Osteoblast (primary cell): ENCODE data around the gene VIT. TPM values are rescaled to one million over a fixed set of nuclear protein-coding genes. Genes with fewer than 3 reads are reported as not detected.

ENCODE experiments used
- DNase-seq: peaks from one replicate; pipeline ENCODE4 v3.0.0; 2011; ENCODE audit warnings: low spot score, mixed read lengths; ENCODE audit not compliant: insufficient read length; ENCODE audit errors: missing footprints
- H2AFZ ChIP-seq: 2 replicates; pipeline ENCODE4 v1.6.0; 2011; ENCODE audit warnings: mild to moderate bottlenecking, low read length
- H3K27ac ChIP-seq: 2 replicates; pipeline ENCODE4 v1.5.1; 2011; ENCODE audit warnings: mild to moderate bottlenecking, low read depth, low read length, moderate library complexity
- H3K27me3 ChIP-seq: 2 replicates; pipeline ENCODE4 v1.6.0; 2012; ENCODE audit warnings: mild to moderate bottlenecking, control low read depth, inconsistent platforms, low read length, moderate library complexity; ENCODE audit not compliant: insufficient read depth
- H3K36me3 ChIP-seq: 2 replicates; pipeline ENCODE4 v1.5.1; 2011; ENCODE audit warnings: mild to moderate bottlenecking, low read length, control low read depth, moderate library complexity; ENCODE audit not compliant: insufficient read depth
- H3K4me1 ChIP-seq: 2 replicates; pipeline ENCODE4 v1.5.1; 2011; ENCODE audit warnings: mild to moderate bottlenecking, low read length, control low read depth, moderate library complexity; ENCODE audit not compliant: insufficient read depth
- H3K4me2 ChIP-seq: 2 replicates; pipeline ENCODE4 v1.6.0; 2011; ENCODE audit warnings: mild to moderate bottlenecking, low read length; ENCODE audit not compliant: insufficient read depth
- H3K4me3 ChIP-seq: fragments of 200-600 bp; sonication (generic); 3 replicates; pipeline ENCODE4 v1.5.1; 2012; ENCODE audit warnings: mild to moderate bottlenecking, low read length, inconsistent platforms; ENCODE audit not compliant: insufficient read depth
- H3K79me2 ChIP-seq: 2 replicates; pipeline ENCODE4 v1.6.0; 2012; ENCODE audit warnings: mild to moderate bottlenecking, low read length, control low read depth, inconsistent platforms; ENCODE audit not compliant: insufficient read depth
- H3K9me3 ChIP-seq: 2 replicates; pipeline ENCODE4 v1.5.1; 2011; ENCODE audit warnings: low read depth, low read length, control low read depth
- H4K20me1 ChIP-seq: 2 replicates; pipeline ENCODE4 v1.6.0; 2012; ENCODE audit warnings: mild to moderate bottlenecking, low read length, control low read depth; ENCODE audit not compliant: insufficient read depth
- total RNA-seq: library from RNA; depleted of rRNA; stranded (reverse); fragments of >200 nt; gene quantifications from 2 replicates; pipeline ENCODE4 v1.2.3, GENCODE V29; 2012
- TF ChIP-seq, protein P1 (sequence below): IDR thresholded peaks from 2 replicates; pipeline ENCODE4 v1.5.1; 2011; ENCODE audit warnings: mild to moderate bottlenecking, low read depth, low read length, moderate library complexity; ENCODE audit errors: extremely low read depth

The VIT gene
- total RNA-seq, 1 donor = 31.1 TPM

DNA sequence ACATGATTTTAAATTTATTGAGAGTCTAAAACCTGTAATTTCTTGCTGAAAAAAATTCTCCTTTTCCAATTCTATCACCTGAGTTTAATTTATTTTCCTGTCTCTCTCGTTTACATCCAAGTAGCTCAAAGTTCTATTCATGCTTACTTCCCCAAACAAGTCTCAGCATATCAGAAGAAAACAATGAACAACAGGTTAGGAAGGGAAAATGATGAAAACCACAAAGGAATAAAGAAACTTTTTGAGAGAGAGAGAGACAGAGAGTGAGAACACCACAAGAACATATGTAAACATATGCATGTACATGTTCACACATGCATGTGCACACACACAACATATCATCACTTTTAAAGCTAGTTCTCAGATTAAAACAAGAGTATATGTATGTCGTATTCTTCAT lies 157.7 kb downstream of the VIT start:
- Histone ChIP-seq H3K4me3 (no peak overlapping the region), H3K4me2 (no peak overlapping the region), H3K36me3 (peaks cover 19% of the 10 kb centered on the region), H3K4me1 (no peaks in the 10 kb centered on the region), H3K27ac (no peak overlapping the region), H4K20me1 (no peaks in the 10 kb centered on the region), H3K27me3 (no peaks in the 10 kb centered on the region), H2AFZ (no peak overlapping the region), H3K9me3 (no peaks in the 10 kb centered on the region), H3K79me2 (no peaks in the 10 kb centered on the region)
- TF ChIP-seq, protein P1, sequence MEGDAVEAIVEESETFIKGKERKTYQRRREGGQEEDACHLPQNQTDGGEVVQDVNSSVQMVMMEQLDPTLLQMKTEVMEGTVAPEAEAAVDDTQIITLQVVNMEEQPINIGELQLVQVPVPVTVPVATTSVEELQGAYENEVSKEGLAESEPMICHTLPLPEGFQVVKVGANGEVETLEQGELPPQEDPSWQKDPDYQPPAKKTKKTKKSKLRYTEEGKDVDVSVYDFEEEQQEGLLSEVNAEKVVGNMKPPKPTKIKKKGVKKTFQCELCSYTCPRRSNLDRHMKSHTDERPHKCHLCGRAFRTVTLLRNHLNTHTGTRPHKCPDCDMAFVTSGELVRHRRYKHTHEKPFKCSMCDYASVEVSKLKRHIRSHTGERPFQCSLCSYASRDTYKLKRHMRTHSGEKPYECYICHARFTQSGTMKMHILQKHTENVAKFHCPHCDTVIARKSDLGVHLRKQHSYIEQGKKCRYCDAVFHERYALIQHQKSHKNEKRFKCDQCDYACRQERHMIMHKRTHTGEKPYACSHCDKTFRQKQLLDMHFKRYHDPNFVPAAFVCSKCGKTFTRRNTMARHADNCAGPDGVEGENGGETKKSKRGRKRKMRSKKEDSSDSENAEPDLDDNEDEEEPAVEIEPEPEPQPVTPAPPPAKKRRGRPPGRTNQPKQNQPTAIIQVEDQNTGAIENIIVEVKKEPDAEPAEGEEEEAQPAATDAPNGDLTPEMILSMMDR = no peak
- DNase-seq = no peak

DNA sequence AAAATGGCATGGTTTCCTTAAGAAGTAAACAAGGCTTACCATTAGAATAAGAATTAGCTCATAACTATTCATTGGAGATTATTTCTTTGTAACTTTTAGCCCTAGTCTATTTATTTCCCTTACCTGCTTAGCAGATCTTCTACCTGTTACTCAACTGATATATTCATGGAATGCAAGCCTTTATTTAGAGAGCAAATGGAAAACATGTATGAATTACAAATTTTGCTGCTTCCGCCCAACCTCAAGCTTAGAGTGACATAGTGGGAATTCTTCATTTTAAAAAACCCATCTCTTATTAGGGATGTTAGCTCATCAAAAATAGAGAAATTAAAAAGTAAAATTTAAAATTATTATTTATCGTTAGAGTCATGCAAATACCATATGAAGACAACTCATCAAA lies 158.9 kb downstream of the VIT start:
- H2AFZ ChIP-seq = no peak overlapping the region
- no peak overlapping the region for H3K27ac ChIP-seq
- H3K9me3 ChIP-seq = no peaks in the 10 kb centered on the region
- peaks cover 16% of the 10 kb centered on the region for H3K36me3 ChIP-seq
- H3K79me2 ChIP-seq = no peaks in the 10 kb centered on the region
- H3K27me3 ChIP-seq = no peaks in the 10 kb centered on the region
- no peaks in the 10 kb centered on the region for H3K4me1 ChIP-seq
- H3K4me3 ChIP-seq = no peak overlapping the region
- H4K20me1 ChIP-seq = no peaks in the 10 kb centered on the region
- no peak overlapping the region for H3K4me2 ChIP-seq
- TF ChIP-seq, protein P1 = no peak
- DNase-seq = no peak

DNA sequence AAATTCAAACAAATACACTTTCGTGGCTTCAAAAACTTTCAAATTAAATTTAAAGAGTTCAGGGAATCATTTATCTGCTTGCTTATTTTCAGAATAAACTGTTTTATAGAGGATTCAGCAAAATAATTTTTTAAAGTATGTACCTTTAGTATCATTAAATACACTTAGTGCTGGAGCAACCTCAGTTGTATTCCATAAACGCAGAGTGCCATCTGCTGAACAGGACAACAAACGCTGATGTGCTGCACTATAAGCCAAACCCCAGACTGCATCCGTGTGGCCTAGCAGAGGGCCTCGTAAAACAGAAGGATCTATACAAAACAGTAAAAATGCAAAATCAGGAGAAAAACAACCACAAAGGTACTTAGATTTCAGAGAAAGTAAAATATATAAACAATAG lies 161.2 kb downstream of the VIT start:
- Histone ChIP-seq H4K20me1 (no peaks in the 10 kb centered on the region), H3K27me3 (no peaks in the 10 kb centered on the region), H3K4me2 (no peak overlapping the region), H3K9me3 (no peaks in the 10 kb centered on the region), H3K36me3 (peaks cover 14% of the 10 kb centered on the region), H3K4me3 (no peak overlapping the region), H3K4me1 (no peaks in the 10 kb centered on the region), H2AFZ (no peak overlapping the region), H3K27ac (no peak overlapping the region), H3K79me2 (no peaks in the 10 kb centered on the region)
- TF ChIP-seq, protein P1 = no peak
- no peak for DNase-seq

DNA sequence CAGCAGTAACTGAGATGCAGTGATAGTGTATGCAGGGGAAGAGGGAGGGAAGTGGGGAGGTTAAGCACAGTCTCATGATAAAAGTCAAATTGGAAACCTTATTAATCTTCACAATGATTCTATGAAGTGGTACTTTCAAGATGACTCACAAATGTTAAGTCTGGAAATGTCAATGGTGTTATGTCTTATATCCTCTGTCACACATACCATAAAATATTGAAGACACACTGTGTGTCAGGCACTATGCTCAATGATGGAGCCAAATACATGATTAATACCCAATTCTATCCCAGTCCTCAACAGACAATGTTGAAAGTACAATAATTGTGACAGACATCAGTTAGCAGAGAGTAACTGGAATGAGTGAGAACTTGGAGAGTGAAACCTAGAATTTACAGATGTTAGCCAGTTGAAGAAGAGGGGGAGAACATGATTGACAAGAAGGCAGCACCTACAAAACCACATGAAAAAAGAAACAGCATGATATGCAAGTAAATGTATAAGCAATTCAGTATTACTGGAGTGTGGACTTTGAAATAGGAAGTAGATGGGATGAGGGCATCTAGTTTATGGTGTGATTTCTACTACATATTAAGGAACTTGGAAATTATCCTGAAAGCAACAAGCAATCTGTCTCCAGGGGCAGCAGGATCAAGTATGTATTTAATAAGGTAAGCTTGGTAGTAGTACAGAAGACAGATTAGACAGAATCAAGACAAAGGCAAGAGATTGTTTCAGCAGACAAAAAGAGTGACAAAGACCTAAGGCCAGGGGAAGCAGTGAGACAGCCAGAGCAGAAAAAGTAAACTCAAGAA lies 162.3 kb downstream of the VIT start:
- peaks cover 14% of the 10 kb centered on the region for H3K36me3 ChIP-seq
- H4K20me1 ChIP-seq = no peaks in the 10 kb centered on the region
- H3K4me1 ChIP-seq = no peaks in the 10 kb centered on the region
- no peak overlapping the region for H3K4me3 ChIP-seq
- no peaks in the 10 kb centered on the region for H3K9me3 ChIP-seq
- H3K27ac ChIP-seq = no peak overlapping the region
- H3K4me2 ChIP-seq = no peak overlapping the region
- DNase-seq = no peak
- H2AFZ ChIP-seq = no peak overlapping the region
- TF ChIP-seq, protein P1 = no peak
- H3K79me2 ChIP-seq = no peaks in the 10 kb centered on the region
- H3K27me3 ChIP-seq = no peaks in the 10 kb centered on the region
